IMR-90 (cell line): ENCODE measurements around the gene FOXL1. TPM values are rescaled to one million over a fixed set of nuclear protein-coding genes. Genes with fewer than 3 reads are reported as not detected.

Experiments used
- ATAC-seq: fragments of 200-7000 bp; cut with Tn5 transposase; 2 replicates; pipeline ENCODE4 v1.9.1; 2020; ENCODE audit warnings: low read depth, mild to moderate bottlenecking, moderate library complexity
- BruUV-seq: library from RNA; stranded (reverse); fragments of 400-500 nt; replicated peaks from 2 replicates; lab custom pipeline; 2021; lab: Mats Ljungman, UMichigan
- CTCF ChIA-PET: fragments of 300-600 bp; formaldehyde crosslinking; extraction: SDS; loops from one replicate; lab custom pipeline; 2021; ENCODE audit warnings: antibody characterized with exemption; lab: Yijun Ruan, JAX
- POLR2A ChIA-PET: fragments of 300-600 bp; sonication (Branson Sonifier 250); formaldehyde crosslinking; loops from one replicate; lab custom pipeline; 2022; ENCODE audit warnings: antibody characterized with exemption; ENCODE audit not compliant: unreplicated experiment; lab: Charles Lee
- DNase-seq: peaks from one replicate; pipeline ENCODE4 v3.0.0; 2013
- H2AFZ ChIP-seq: replicated peaks from 2 replicates; pipeline ENCODE3; 2013; ENCODE audit warnings: low read length, mild to moderate bottlenecking; ENCODE audit not compliant: poor library complexity
- H2AK5ac ChIP-seq: 2 replicates; pipeline ENCODE4 v1.6.1; 2013; ENCODE audit warnings: low read depth, low read length, inconsistent platforms
- H2AK9ac ChIP-seq: replicated peaks from 2 replicates; pipeline ENCODE3; 2013; ENCODE audit warnings: mild to moderate bottlenecking, low read depth, low read length, moderate library complexity; ENCODE audit not compliant: poor library complexity
- H2BK120ac ChIP-seq: 2 replicates; pipeline ENCODE4 v1.6.1; 2013; ENCODE audit warnings: low read depth, low read length, inconsistent platforms
- H2BK15ac ChIP-seq: 3 replicates; pipeline ENCODE4 v1.6.1; 2013; ENCODE audit warnings: low read depth, low read length, inconsistent platforms
- H2BK20ac ChIP-seq: 2 replicates; pipeline ENCODE4 v1.6.1; 2013; ENCODE audit warnings: low read depth, mild to moderate bottlenecking, inconsistent platforms, low read length, moderate library complexity
- H2BK5ac ChIP-seq: 2 replicates; pipeline ENCODE4 v1.6.1; 2013; ENCODE audit warnings: mild to moderate bottlenecking, low read depth, low read length, inconsistent platforms; ENCODE audit not compliant: poor library complexity, severe bottlenecking
- H3K14ac ChIP-seq: replicated peaks from 2 replicates; pipeline ENCODE4 v1.6.1; 2013; ENCODE audit warnings: low read depth, low read length, inconsistent platforms
- H3K18ac ChIP-seq: 2 replicates; pipeline ENCODE4 v1.6.1; 2013; ENCODE audit warnings: low read depth, low read length, control low read depth
- H3K23ac ChIP-seq: 2 replicates; pipeline ENCODE4 v1.6.1; 2013; ENCODE audit warnings: low read depth, low read length, inconsistent platforms
- H3K27ac ChIP-seq: 2 replicates; pipeline ENCODE4 v1.5.1; 2013; ENCODE audit warnings: mild to moderate bottlenecking, control low read depth, low read length; ENCODE audit not compliant: insufficient read depth
- H3K27me3 ChIP-seq: 2 replicates; pipeline ENCODE4 v1.6.1; 2013; ENCODE audit warnings: low read length; ENCODE audit not compliant: control insufficient read depth, insufficient read depth
- H3K36me3 ChIP-seq: 2 replicates; pipeline ENCODE4 v1.6.1; 2013; ENCODE audit warnings: low read length, mixed read lengths; ENCODE audit not compliant: control insufficient read depth, insufficient read depth
- H3K4ac ChIP-seq: 2 replicates; pipeline ENCODE4 v1.6.1; 2013; ENCODE audit warnings: low read depth, low read length, inconsistent platforms
- H3K4me1 ChIP-seq: 2 replicates; pipeline ENCODE4 v1.6.1; 2013; ENCODE audit warnings: low read length, mixed read lengths; ENCODE audit not compliant: control insufficient read depth, insufficient read depth
- H3K4me2 ChIP-seq: 2 replicates; pipeline ENCODE4 v1.6.1; 2013; ENCODE audit warnings: low read depth, mild to moderate bottlenecking, control low read depth, low read length, moderate library complexity
- H3K4me3 ChIP-seq: 2 replicates; pipeline ENCODE4 v1.5.1; 2013; ENCODE audit warnings: low read depth, mild to moderate bottlenecking, control low read depth, low read length, moderate library complexity; ENCODE audit not compliant: insufficient read depth
- H3K56ac ChIP-seq: 2 replicates; pipeline ENCODE4 v1.6.1; 2013; ENCODE audit warnings: low read length, inconsistent platforms; ENCODE audit not compliant: insufficient read depth; ENCODE audit errors: extremely low read depth
- H3K79me1 ChIP-seq, 2 experiments: 2 replicates each; pipeline ENCODE4 v1.6.1; 2013; ENCODE audit warnings: low read length in 2 of 2, inconsistent platforms in 1 of 2, low read depth in 1 of 2
- H3K9ac ChIP-seq: 2 replicates; pipeline ENCODE4 v1.6.1; 2013; ENCODE audit warnings: low read depth, low read length, control low read depth
- H3K9me1 ChIP-seq: 2 replicates; pipeline ENCODE4 v1.6.1; 2013; ENCODE audit warnings: low read length, inconsistent platforms; ENCODE audit not compliant: insufficient read depth
- H3K9me3 ChIP-seq: 2 replicates; pipeline ENCODE4 v1.6.1; 2013; ENCODE audit warnings: low read length; ENCODE audit not compliant: control insufficient read depth, insufficient read depth
- H4K20me1 ChIP-seq: 2 replicates; pipeline ENCODE4 v1.6.1; 2013; ENCODE audit warnings: low read length, inconsistent platforms; ENCODE audit not compliant: insufficient read depth
- H4K5ac ChIP-seq: 2 replicates; pipeline ENCODE4 v1.6.1; 2013; ENCODE audit warnings: mild to moderate bottlenecking, low read depth, low read length, control low read depth
- H4K8ac ChIP-seq, 2 experiments: 2 replicates each; pipeline ENCODE4 v1.6.1; 2013; ENCODE audit warnings: low read depth in 2 of 2, low read length in 2 of 2, control low read depth in 1 of 2, inconsistent platforms in 1 of 2
- H4K91ac ChIP-seq: 2 replicates; pipeline ENCODE4 v1.6.1; 2013; ENCODE audit warnings: low read depth, low read length, inconsistent platforms; ENCODE audit not compliant: insufficient read depth
- CEBPB ChIP-seq: IDR thresholded peaks from 2 replicates; pipeline ENCODE4 v1.6.1; 2012; ENCODE audit warnings: low read depth, low read length, improper control_type of control experiment
- CHD1 ChIP-seq: IDR thresholded peaks from 2 replicates; pipeline ENCODE4 v1.6.1; 2012; ENCODE audit warnings: low read depth, low read length, improper control_type of control experiment
- ELK1 ChIP-seq: fragments of 150-350 bp; IDR thresholded peaks from 2 replicates; pipeline ENCODE4 v1.6.1; 2016; ENCODE audit warnings: low read depth, mild to moderate bottlenecking, low read length, moderate library complexity, borderline replicate concordance
- FOS ChIP-seq: fragments of 150-350 bp; IDR thresholded peaks from 2 replicates; pipeline ENCODE4 v1.6.1; 2016; ENCODE audit warnings: low read depth, low read length
- MAFK ChIP-seq: IDR thresholded peaks from 2 replicates; pipeline ENCODE4 v1.6.1; 2012; ENCODE audit warnings: low read depth, low read length, improper control_type of control experiment
- NFE2L2 ChIP-seq: fragments of 150-350 bp; IDR thresholded peaks from 2 replicates; pipeline ENCODE4 v1.6.1; 2016; ENCODE audit warnings: low read depth, mild to moderate bottlenecking, low read length
- POLR2A ChIP-seq: IDR thresholded peaks from 2 replicates; pipeline ENCODE4 v1.6.1; 2012; ENCODE audit warnings: mild to moderate bottlenecking, low read depth, low read length
- RCOR1 ChIP-seq: IDR thresholded peaks from 2 replicates; pipeline ENCODE4 v1.6.1; 2012; ENCODE audit warnings: mild to moderate bottlenecking, low read length, improper control_type of control experiment; ENCODE audit not compliant: insufficient replicate concordance
- RFX5 ChIP-seq: IDR thresholded peaks from 2 replicates; pipeline ENCODE4 v1.8.0; 2012; ENCODE audit warnings: low read depth, mild to moderate bottlenecking, low read length, moderate library complexity
- SMC3 ChIP-seq: fragments of 150-350 bp; IDR thresholded peaks from 2 replicates; pipeline ENCODE4 v1.6.1; 2016; ENCODE audit warnings: low read depth, mild to moderate bottlenecking, antibody characterized with exemption, low read length, moderate library complexity
- USF2 ChIP-seq: fragments of 150-350 bp; IDR thresholded peaks from 2 replicates; pipeline ENCODE4 v1.6.1; 2017; ENCODE audit warnings: mild to moderate bottlenecking, antibody characterized with exemption, low read length, low read depth
- WGBS, 2 experiments: methylation state at CpG; one replicate each; pipeline versions ENCODE4 v1.1.5 to v1.1.7; 2013; ENCODE audit warnings: missing lambda C conversion rate in 2 of 2; ENCODE audit not compliant: insufficient read length in 1 of 2; ENCODE audit errors: extremely low coverage in 2 of 2; 5-methylcytosine and 5-hydroxymethylcytosine counted together
- dilution Hi-C: fragments of 300-500 bp; cut with HindIII; formaldehyde crosslinking; loops from one replicate; pipeline ENCODE4 v1.14.3; 2018; ENCODE audit warnings: low sequenced_read_pairs; ENCODE audit not compliant: unreplicated experiment
- in situ Hi-C: fragments of 300-500 bp; cut with MboI; formaldehyde crosslinking; loops from 3 replicates; pipeline ENCODE4 v1.14.3; 2019; ENCODE audit warnings: low sequenced_read_pairs, inconsistent platforms, mixed read lengths
- intact Hi-C: fragments of 100-400 bp; cut with micrococcal nuclease; formaldehyde crosslinking; loops from 2 replicates; pipeline ENCODE4 v1.10.0; 2022
- polyA plus RNA-seq, 3 experiments: library from polyadenylated mRNA; depleted of rRNA; stranded (reverse); fragments of >200 nt; gene quantifications; 2 replicates each; pipeline ENCODE4 v1.2.3, GENCODE V29; 2012; ENCODE audit warnings: low replicate concordance in 1 of 3
- total RNA-seq: library from RNA; depleted of rRNA; stranded (reverse); fragments of >200 nt; gene quantifications from 2 replicates; pipeline ENCODE4 v1.2.3, GENCODE V29; 2012

The FOXL1 gene
- total and polyA plus RNA-seq, 2 of the 4 experiments (the other 2 are of a cell fraction): 15.2 to 25.8 TPM

GRCh38 chr16:86566601-86566965 is 11.8 kb upstream of the FOXL1 start, which contains the start of gene FOXC2:
TSS of gene FOXC2 (plus strand) at chr16:86566829. CDS start at chr16:86567336, 507 bp downstream.
- H3K23ac ChIP-seq: peak within 1 kb of the TSS; percentile 90
- DNase-seq (peak; percentile 94), ATAC-seq (peak; percentile 71)
- POLR2A ChIA-PET: interaction anchor here (0.6 kb wide), 1 partner anchor 11 kb away, joined by 3 read pairs; no protein-coding TSS in a partner anchor
- peak within 1 kb of the TSS; percentile 45; the same call in 1 of the 2 replicates for H4K91ac ChIP-seq
- H3K9ac ChIP-seq: peak within 1 kb of the TSS; percentile 70
- no peak within 1 kb of the TSS for H3K18ac ChIP-seq
- no peaks in the 10 kb centered on the region for H3K36me3 ChIP-seq
- H3K9me3 ChIP-seq: no peaks in the 10 kb centered on the region
- H2BK120ac ChIP-seq: peak within 1 kb of the TSS; percentile 70
- 0% methylated on average over 18 of the region's 30 CpGs; no CpG with 5 or more reads in 1 of the 2 experiments for WGBS, 2 experiments
- H2BK20ac ChIP-seq: no peak within 1 kb of the TSS; the same call in 1 of the 2 replicates
- 0 out of 2 replicates have a peak, but pooled peaks cover 2% of the 10 kb centered on the region for H4K20me1 ChIP-seq
- H3K4me1 ChIP-seq: peaks cover 6% of the 10 kb centered on the region
- intact Hi-C loops: loop anchor here (10.0 kb wide), 1 partner anchor 1068 kb away; no protein-coding TSS in a partner anchor
- CTCF ChIA-PET: interaction anchor here (1.5 kb wide), 1 partner anchor 496 kb away, joined by 4 read pairs; no protein-coding TSS in a partner anchor
- peak within 1 kb of the TSS in 1 of 2 experiments; percentile 42; a peak in 1 of 4 replicates for H4K8ac ChIP-seq
- dilution Hi-C loops: no loop called here
- H4K5ac ChIP-seq: no peak within 1 kb of the TSS
- peak within 1 kb of the TSS; percentile 40 for H2AK5ac ChIP-seq
- H2AFZ ChIP-seq: peak within 1 kb of the TSS; percentile 88
- peak within 1 kb of the TSS; percentile 62; the same call in 1 of the 2 replicates for H3K14ac ChIP-seq
- H3K27me3 ChIP-seq: no peaks in the 10 kb centered on the region
- H3K4me2 ChIP-seq: peak within 1 kb of the TSS; percentile 62
- peak within 1 kb of the TSS; percentile 58; the same call in 2 of the 3 replicates for H2BK15ac ChIP-seq
- peak within 1 kb of the TSS; percentile 80 for H2AK9ac ChIP-seq
- peaks cover 2% of the 10 kb centered on the region; the same call in 1 of the 2 replicates for H3K9me1 ChIP-seq
- H3K56ac ChIP-seq: peak within 1 kb of the TSS; percentile 51; the same call in 1 of the 2 replicates
- peak within 1 kb of the TSS; percentile 45 for H3K27ac ChIP-seq
- TF ChIP-seq CHD1 (no peak; the same call in 1 of the 2 replicates), USF2 (no peak), RFX5 (no peak), RCOR1 (no peak), FOS (peak; percentile 7; the same call in 1 of the 2 replicates), NFE2L2 (no peak), ELK1 (no peak), SMC3 (peak; percentile 16; the same call in 1 of the 2 replicates), POLR2A (peak; percentile 49; the same call in 1 of the 2 replicates), CEBPB (no peak), MAFK (no peak)
- H3K79me1 ChIP-seq: peaks cover 0 to 16% of the 10 kb centered on the region in 2 experiments; a peak in 3 of 4 replicates
- H3K4me3 ChIP-seq: peak within 1 kb of the TSS; percentile 98
- peak within 1 kb of the TSS; percentile 65 for H3K4ac ChIP-seq
- H2BK5ac ChIP-seq: peak within 1 kb of the TSS; percentile 87
- in situ Hi-C loops: loop anchor here (5.0 kb wide), 1 partner anchor 496 kb away; no protein-coding TSS in a partner anchor
- no TSS peak for BruUV-seq
